ENCODE measurements around the gene ASB2.

The ASB2 gene

GRCh38 chr14:94020267-94020666 lies 43.9 kb upstream of the ASB2 start:
- TF ChIP-seq CTCF (conservative IDR thresholded peaks at IDR 0.05; ENCODE audit: control insufficient read depth, insufficient read depth, low read depth, low read length) = no peak
- no peak overlapping the region for H3K4me3 ChIP-seq (ENCODE audit: control insufficient read depth, low read depth, low read length)
- DNase-seq (ENCODE audit: low read depth) = no peak

GRCh38 chr14:94019329-94019728 lies 43.0 kb upstream of the ASB2 start:
- TF ChIP-seq CTCF (conservative IDR thresholded peaks at IDR 0.05; ENCODE audit: control insufficient read depth, insufficient read depth, low read depth, low read length) = no peak
- H3K4me3 ChIP-seq (ENCODE audit: control insufficient read depth, low read depth, low read length) = no peak overlapping the region
- no peak for DNase-seq (ENCODE audit: low read depth)

GRCh38 chr14:94018308-94018707 lies 41.9 kb upstream of the ASB2 start:
- TF ChIP-seq CTCF (conservative IDR thresholded peaks at IDR 0.05; ENCODE audit: control insufficient read depth, insufficient read depth, low read depth, low read length) = no peak
- DNase-seq (ENCODE audit: low read depth) = no peak

GRCh38 chr14:94016446-94016976 lies 40.1 kb upstream of the ASB2 start:
- TF ChIP-seq CTCF (conservative IDR thresholded peaks at IDR 0.05; ENCODE audit: control insufficient read depth, insufficient read depth, low read depth, low read length) = no peak
- DNase-seq (ENCODE audit: low read depth) = no peak

More at GRCh38 chr14:94018308-94018707, 41.9 kb upstream of the ASB2 start:
- H3K4me3 ChIP-seq (ENCODE audit: control insufficient read depth, low read depth, low read length) = no peak overlapping the region

GRCh38 chr14:94015223-94015622 lies 38.9 kb upstream of the ASB2 start:
- TF ChIP-seq CTCF (conservative IDR thresholded peaks at IDR 0.05; ENCODE audit: control insufficient read depth, insufficient read depth, low read depth, low read length) = no peak
- no peak for DNase-seq (ENCODE audit: low read depth)
- H3K4me3 ChIP-seq (ENCODE audit: control insufficient read depth, low read depth, low read length) = no peak overlapping the region

More at GRCh38 chr14:94016446-94016976, 40.1 kb upstream of the ASB2 start:
- H3K4me3 ChIP-seq (ENCODE audit: control insufficient read depth, low read depth, low read length) = no peak overlapping the region

- no peak overlapping the region for H3K4me3 ChIP-seq (ENCODE audit: control insufficient read depth, low read depth, low read length)
- no peak for TF ChIP-seq CTCF (conservative IDR thresholded peaks at IDR 0.05; ENCODE audit: control insufficient read depth, insufficient read depth, low read depth, low read length)
- DNase-seq (ENCODE audit: low read depth) = no peak
These were observed 38.0 kb upstream of the ASB2 start for GRCh38 chr14:94014382-94014781.

- no peak for TF ChIP-seq CTCF (conservative IDR thresholded peaks at IDR 0.05; ENCODE audit: control insufficient read depth, insufficient read depth, low read depth, low read length)
- no peak overlapping the region for H3K4me3 ChIP-seq (ENCODE audit: control insufficient read depth, low read depth, low read length)
- DNase-seq (ENCODE audit: low read depth) = no peak
These were observed 35.4 kb upstream of the ASB2 start for GRCh38 chr14:94011795-94012194.

Measured in fibroblast of mammary gland (primary cell).